A549 treated with RU486 at 1 μM for 4 hours (cell line): ENCODE results near the gene SLC25A10. TPM values are rescaled to one million over a fixed set of nuclear protein-coding genes. Genes with fewer than 3 reads are reported as not detected.

Experiments used
- total RNA-seq: library from RNA; stranded (reverse); fragments of 200-300 nt; extraction: Qiagen RNA extraction; gene quantifications from 5 replicates; pipeline ENCODE4 v1.2.3, GENCODE V29; 2022; ENCODE audit warnings: low read depth

The SLC25A10 gene
- total RNA-seq, result 26.9 to 48.0 TPM (median 41.1 TPM) in 5 replicates

GRCh38 chr17:81711814-81712467, at the start of gene SLC25A10:
TSS of gene SLC25A10 (plus strand) at chr17:81712284. CDS start at chr17:81712427, 143 bp downstream.

GRCh38 chr17:81666342-81667191, 45.5 kb upstream of the SLC25A10 start, which contains the start of the genes CCDC137 and OXLD1:
TSS of gene CCDC137 (plus strand) at chr17:81666737. CDS start at chr17:81666767, 30 bp downstream.
TSS of gene OXLD1 (minus strand) at chr17:81666605. CDS start at chr17:81666577, 28 bp downstream.

GRCh38 chr17:81683584-81684441, 28.3 kb upstream of the SLC25A10 start, which contains the start of the genes ARL16 and HGS:
TSS of gene ARL16 (minus strand) at chr17:81683797. CDS start at chr17:81683753, 44 bp downstream.
TSS of gene HGS (plus strand) at chr17:81684011. CDS start at chr17:81684067, 56 bp downstream.

GRCh38 chr17:81702934-81703746, 8.9 kb upstream of the SLC25A10 start, which contains the start of gene MRPL12:
TSS of gene MRPL12 (plus strand) at chr17:81703367. CDS start at chr17:81703502, 135 bp downstream.

Other genes starting within 250 kb of the SLC25A10 start
- gene ACTG1, start 199.5 kb upstream of the SLC25A10 start, total RNA-seq, result 4,390 to 6,095 TPM (median 5,374 TPM) in 5 replicates
- 0.96 to 1.6 TPM (median 1.1 TPM) in 5 replicates for gene FSCN2, start 183.9 kb upstream of the SLC25A10 start, total RNA-seq
- gene FAAP100, start 159.9 kb upstream of the SLC25A10 start, total RNA-seq, result 15.9 to 27.8 TPM (median 21.6 TPM) in 5 replicates
- gene NPLOC4, start 75.2 kb upstream of the SLC25A10 start, total RNA-seq, result 89.8 to 106 TPM (median 97.7 TPM) in 5 replicates
- 4.3 to 6.9 TPM (median 5.2 TPM) in 5 replicates for gene TSPAN10, start 75.1 kb upstream of the SLC25A10 start, total RNA-seq
- gene PDE6G, start 55.7 kb upstream of the SLC25A10 start, total RNA-seq, result 1.5 to 3.6 TPM (median 2.2 TPM) in 5 replicates
- 32.0 to 70.6 TPM (median 49.9 TPM) in 5 replicates for gene OXLD1, start 45.7 kb upstream of the SLC25A10 start, total RNA-seq
- gene CCDC137, start 45.5 kb upstream of the SLC25A10 start, total RNA-seq, result 63.9 to 73.1 TPM (median 66.7 TPM) in 5 replicates
- 46.6 to 56.2 TPM (median 49.9 TPM) in 5 replicates for gene ARL16, start 28.5 kb upstream of the SLC25A10 start, total RNA-seq
- 139 to 217 TPM (median 209 TPM) in 5 replicates for gene HGS, start 28.3 kb upstream of the SLC25A10 start, total RNA-seq
- gene MRPL12, start 8.9 kb upstream of the SLC25A10 start, total RNA-seq, result 212 to 319 TPM (median 303 TPM) in 5 replicates
- 0.13 to 0.36 TPM (median 0.17 TPM) in 4 of 5 replicates, not detected in the other for gene GCGR, start 91.9 kb downstream of the SLC25A10 start, total RNA-seq
- gene MCRIP1, start 121.0 kb downstream of the SLC25A10 start, total RNA-seq, result 75.2 to 107 TPM (median 93.2 TPM) in 5 replicates
- 0.27 to 0.61 TPM (median 0.32 TPM) in 3 of 5 replicates, not detected in the others for gene PPP1R27, start 122.8 kb downstream of the SLC25A10 start, total RNA-seq
- 695 to 762 TPM (median 718 TPM) in 5 replicates for gene P4HB, start 148.3 kb downstream of the SLC25A10 start, total RNA-seq
- gene ARHGDIA, start 159.1 kb downstream of the SLC25A10 start, total RNA-seq, result 531 to 682 TPM (median 648 TPM) in 5 replicates
- gene ALYREF, start 179.3 kb downstream of the SLC25A10 start, total RNA-seq, result 176 to 263 TPM (median 250 TPM) in 5 replicates
- gene ANAPC11, start 179.4 kb downstream of the SLC25A10 start, total RNA-seq, result 190 to 300 TPM (median 289 TPM) in 5 replicates
- gene NPB, start 190.0 kb downstream of the SLC25A10 start, total RNA-seq, result 0.38 to 0.73 TPM (median 0.45 TPM) in 5 replicates
- 11.9 to 16.6 TPM (median 14.1 TPM) in 5 replicates for gene PCYT2, start 199.1 kb downstream of the SLC25A10 start, total RNA-seq
- 27.7 to 47.8 TPM (median 43.4 TPM) in 5 replicates for gene SIRT7, start 205.9 kb downstream of the SLC25A10 start, total RNA-seq
- 31.6 to 46.1 TPM (median 44.6 TPM) in 5 replicates for gene MAFG, start 215.5 kb downstream of the SLC25A10 start, total RNA-seq
- gene PYCR1, start 225.0 kb downstream of the SLC25A10 start, total RNA-seq, result 59.4 to 91.2 TPM (median 87.0 TPM) in 5 replicates
- gene MYADML2, start 234.9 kb downstream of the SLC25A10 start, total RNA-seq, result not detected in 5 replicates
- 0.14 to 0.32 TPM (median 0.26 TPM) in 5 replicates for gene NOTUM, start 248.9 kb downstream of the SLC25A10 start, total RNA-seq